GM10266 (cell line): Measurements from ENCODE around the gene CTNNBIP1.

Experiments
- DNase-seq: peaks from one replicate; pipeline ENCODE4 v3.0.0; 2012; ENCODE audit errors: extremely low spot score
- TF ChIP-seq, protein P1 (sequence below): IDR thresholded peaks from 2 replicates; pipeline ENCODE4 v1.5.1; 2012; ENCODE audit warnings: mild to moderate bottlenecking, low read depth; ENCODE audit not compliant: control insufficient read depth, insufficient read depth; ENCODE audit errors: missing control alignments

CTNNBIP1 gene

DNA sequence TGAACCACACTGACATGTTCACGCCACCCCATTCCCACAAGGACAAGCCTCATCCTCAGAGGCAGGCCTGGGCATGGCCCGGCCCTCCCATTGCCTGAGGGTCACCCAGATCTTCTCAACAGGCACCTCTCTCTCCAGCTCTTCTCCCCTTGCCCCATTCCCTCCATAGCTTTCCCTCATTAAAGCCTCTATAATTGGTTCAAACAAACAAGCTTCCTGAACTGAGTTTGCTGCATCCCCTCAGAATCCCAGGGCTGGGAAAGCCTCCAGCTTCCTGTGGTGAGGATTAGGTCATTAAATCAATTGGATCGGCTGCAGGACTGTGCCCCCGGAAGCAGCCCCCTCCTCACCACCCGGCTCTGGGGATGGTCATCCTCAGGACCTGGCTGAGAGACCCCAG is 18.9 kb downstream of the CTNNBIP1 start:
- DNase-seq: no peak

DNA sequence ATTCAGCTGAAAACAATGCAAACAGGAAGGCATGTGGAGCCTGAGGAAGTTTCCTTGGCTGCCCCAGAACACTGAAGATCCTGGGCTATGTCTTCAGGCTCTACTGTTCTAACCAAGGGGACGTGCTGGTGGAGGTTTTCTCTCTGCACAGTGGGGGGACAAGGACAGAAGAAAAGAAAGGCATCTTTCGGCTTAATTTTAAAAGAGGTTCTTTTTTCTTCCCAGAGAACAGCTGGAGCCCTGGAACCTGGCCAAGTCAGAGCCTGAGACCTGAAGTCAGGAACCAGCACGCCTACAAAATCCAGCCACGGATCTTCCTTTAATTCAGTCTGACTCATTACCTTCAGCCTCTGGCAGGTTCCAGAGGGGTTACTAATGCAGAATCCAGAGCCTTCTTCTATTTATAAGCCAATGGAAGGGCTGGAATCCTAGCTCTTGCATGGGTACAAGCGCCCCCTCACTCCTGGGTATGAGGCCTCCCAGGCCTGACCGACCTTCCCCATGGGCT is 19.8 kb downstream of the CTNNBIP1 start:
- TF ChIP-seq, protein P1, sequence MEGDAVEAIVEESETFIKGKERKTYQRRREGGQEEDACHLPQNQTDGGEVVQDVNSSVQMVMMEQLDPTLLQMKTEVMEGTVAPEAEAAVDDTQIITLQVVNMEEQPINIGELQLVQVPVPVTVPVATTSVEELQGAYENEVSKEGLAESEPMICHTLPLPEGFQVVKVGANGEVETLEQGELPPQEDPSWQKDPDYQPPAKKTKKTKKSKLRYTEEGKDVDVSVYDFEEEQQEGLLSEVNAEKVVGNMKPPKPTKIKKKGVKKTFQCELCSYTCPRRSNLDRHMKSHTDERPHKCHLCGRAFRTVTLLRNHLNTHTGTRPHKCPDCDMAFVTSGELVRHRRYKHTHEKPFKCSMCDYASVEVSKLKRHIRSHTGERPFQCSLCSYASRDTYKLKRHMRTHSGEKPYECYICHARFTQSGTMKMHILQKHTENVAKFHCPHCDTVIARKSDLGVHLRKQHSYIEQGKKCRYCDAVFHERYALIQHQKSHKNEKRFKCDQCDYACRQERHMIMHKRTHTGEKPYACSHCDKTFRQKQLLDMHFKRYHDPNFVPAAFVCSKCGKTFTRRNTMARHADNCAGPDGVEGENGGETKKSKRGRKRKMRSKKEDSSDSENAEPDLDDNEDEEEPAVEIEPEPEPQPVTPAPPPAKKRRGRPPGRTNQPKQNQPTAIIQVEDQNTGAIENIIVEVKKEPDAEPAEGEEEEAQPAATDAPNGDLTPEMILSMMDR: no peak
- DNase-seq: no peak

More for the DNA sequence above, 18.9 kb downstream of the CTNNBIP1 start:
- TF ChIP-seq, protein P1: no peak

DNA sequence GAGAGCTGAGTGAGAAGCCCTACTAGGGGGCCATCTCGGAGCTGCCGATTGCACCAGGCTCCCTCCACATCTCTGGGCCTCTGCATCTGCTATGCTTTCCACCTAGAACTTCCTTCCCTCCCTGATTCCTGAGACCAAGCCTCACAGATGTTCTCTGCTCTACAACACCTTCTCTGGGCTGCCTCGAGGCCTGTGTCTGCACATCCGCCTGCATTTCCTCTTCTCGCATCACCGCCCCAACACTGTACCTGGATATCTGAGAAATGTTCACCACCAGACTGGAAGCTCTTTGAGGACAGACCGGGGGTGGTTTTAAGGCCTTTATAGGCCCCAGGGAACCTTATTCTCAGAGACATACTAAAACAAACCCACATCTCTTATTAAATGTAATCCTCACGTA is 20.7 kb downstream of the CTNNBIP1 start:
- TF ChIP-seq, protein P1: no peak
- no peak for DNase-seq

DNA sequence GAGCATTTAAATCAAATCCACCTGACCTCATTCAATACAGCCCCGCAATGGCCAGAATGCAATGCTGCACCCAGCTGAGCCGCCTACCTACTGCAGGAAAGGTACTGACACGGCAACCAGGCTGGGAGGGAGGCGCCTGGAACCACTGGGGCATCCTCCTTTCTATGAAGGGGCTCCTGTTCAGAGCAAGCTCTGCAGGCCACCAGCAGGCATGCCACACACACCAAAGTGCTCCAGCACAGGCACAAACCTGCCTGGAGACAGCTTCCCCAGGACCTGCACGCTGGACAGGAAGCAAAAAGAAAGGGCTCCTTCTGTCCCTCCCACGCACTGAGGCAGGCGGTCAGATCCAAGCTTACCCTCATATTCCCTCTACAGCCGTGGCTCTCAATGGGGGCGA is 21.2 kb downstream of the CTNNBIP1 start:
- no peak for DNase-seq
- TF ChIP-seq, protein P1: no peak

DNA sequence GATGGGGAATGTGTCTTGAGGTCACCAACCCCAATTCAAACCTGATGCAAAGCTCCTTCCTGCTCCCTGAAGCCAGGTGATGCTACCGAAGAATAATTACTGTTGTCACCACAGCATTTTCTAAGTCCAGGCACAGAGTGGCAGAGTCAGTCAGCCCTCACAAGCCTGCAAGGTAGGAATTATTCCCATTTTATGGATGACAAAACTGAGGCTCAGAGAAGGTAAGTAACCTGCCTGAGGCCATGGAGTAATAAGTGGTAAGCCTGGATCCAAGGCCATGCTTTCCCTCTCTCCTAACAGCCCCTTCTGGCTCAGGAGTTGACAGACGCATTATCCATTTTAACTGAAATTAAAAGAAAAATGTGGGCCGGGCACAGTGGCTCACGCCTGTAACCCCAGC is 23.0 kb downstream of the CTNNBIP1 start:
- TF ChIP-seq, protein P1: no peak
- DNase-seq: no peak

DNA sequence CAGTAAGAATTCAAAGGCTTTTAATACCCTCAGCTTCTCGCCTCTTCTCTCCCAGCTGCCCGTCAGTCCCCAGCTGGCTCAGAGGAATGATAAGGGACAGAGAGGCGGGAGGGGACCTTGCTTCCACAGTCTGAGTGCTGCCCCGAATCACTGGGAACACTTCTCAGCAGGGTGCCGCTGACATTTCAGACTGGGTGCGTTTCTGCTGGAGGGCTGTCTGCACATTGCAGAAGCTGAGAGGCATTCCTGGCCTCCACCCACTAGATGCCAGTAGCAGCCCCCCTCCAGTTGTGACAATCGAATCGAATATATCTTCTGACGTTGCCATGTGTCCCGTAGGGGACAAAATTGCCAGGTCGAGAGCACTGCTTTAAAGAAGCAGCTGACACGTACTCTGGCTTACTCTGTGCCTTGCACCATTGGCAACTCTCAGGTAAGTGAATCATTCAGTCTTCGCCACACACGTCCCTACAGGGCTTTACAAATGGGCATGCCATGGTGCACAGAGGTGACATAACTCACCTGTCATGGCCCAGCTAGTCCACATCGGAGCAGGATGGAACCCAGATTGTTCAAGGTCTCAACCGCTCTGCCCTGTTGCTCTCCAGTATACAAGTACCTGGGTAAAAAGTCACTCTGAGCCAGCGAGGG is 23.9 kb downstream of the CTNNBIP1 start:
- no peak for DNase-seq
- TF ChIP-seq, protein P1: no peak

DNA sequence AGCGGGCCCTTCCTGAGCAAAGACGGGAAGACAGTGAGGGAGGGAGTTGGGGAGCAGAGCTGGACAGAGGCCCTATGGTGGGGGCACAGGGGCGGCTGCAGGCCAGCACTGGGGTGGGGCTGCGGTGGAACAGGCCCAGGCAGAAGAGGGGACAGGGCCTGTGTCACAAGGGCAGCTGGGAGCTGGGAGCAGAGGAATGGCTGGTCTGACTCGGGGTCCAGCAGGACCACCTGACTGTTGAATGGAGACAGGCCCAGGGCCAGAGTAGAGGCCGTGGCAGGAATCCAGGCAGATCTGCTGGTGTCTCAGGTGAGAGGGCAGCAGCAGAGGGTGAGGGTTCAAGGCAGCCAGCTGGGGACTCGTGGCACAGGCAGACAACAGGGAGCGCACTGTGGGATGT is 25.3 kb downstream of the CTNNBIP1 start:
- TF ChIP-seq, protein P1: no peak
- no peak for DNase-seq
